ENCODE results near the gene ALG13. TPM values are rescaled to one million over a fixed set of nuclear protein-coding genes. Genes with fewer than 3 reads are reported as not detected.
"Not testable (repeated sequence)": the region's sequence is repeated elsewhere in the genome, so short reads cannot be mapped to it uniquely, and the experiment has no call there.

Gene ALG13
- 29.8 and 44.9 TPM in 2 replicates for total RNA-seq

DNA sequence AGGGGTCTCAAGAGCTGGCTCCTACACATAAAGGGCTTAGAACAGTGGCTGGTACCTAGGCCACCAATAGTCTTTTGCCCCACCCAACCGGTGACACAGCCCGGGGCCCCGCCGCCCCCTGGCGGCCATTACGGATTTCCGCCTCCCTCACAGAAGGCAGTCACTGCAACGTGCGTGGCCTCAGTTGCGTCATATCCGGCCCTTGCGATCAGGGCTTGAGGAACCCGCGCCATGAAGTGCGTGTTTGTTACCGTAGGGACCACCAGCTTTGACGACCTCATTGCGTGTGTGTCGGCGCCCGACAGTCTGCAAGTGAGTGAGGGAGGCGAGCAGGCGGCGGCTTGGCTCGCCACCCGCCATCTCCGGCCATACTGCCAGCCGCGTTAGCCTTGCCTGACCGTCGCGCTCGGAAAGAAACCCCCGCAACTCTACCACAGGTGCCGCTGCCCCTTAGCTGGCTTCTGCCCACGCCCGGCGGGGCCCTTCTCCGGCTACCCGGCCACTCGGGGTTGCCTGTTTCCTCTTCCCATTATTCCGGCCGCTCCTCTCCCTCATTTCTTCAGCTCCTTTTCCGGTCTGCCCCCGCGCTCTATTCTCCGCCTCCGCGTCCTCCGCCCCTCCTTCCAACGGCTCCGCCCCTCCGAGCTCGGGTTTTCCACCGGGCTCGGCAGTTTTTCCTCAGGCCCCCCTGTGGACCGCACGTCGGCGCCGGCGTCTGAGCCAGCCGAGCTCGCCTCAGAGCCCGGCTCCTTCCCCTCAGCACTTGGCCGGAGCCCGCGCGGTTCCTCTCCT, at the start of gene ALG13:
ALG13 (plus strand) TSS at position 183 of the 792 bp plus-strand sequence; CDS start at position 232, 49 bp downstream.
- DNase-seq (ENCODE audit: low read depth in 2 of 2): peak; percentile 84 to 86

GRCh38 chrX:111634823-111635729, 45.9 kb upstream of the ALG13 start:
- peak in 1 of 2 donors; percentile 6 for DNase-seq (ENCODE audit: low read depth in 2 of 2)

GRCh38 chrX:111641969-111642368, 39.0 kb upstream of the ALG13 start:
- DNase-seq (ENCODE audit: low read depth in 2 of 2): no peak

GRCh38 chrX:111645165-111645564, 35.8 kb upstream of the ALG13 start:
- not testable (repeated sequence) for DNase-seq (ENCODE audit: low read depth in 2 of 2)

DNA sequence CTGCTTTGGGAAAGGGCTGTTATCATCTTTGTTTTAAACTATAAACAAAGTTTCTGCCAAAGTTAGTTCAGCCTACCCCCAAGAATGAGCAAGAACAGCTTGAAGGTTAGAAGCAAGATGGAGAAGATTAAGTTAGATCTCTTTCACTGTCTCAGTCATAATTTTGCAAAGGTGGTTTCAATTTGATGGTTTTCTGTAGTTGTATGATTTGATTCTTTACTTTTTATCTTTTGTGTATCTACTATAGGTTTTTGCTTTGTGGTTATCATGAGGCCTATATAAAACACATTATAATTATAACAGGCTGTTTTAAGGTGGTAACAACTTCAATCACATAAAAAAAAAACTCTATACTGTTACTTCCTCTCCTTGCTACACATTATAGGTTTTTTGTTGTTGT, 35.4 kb upstream of the ALG13 start:
- DNase-seq (ENCODE audit: low read depth in 2 of 2): no peak

DNA sequence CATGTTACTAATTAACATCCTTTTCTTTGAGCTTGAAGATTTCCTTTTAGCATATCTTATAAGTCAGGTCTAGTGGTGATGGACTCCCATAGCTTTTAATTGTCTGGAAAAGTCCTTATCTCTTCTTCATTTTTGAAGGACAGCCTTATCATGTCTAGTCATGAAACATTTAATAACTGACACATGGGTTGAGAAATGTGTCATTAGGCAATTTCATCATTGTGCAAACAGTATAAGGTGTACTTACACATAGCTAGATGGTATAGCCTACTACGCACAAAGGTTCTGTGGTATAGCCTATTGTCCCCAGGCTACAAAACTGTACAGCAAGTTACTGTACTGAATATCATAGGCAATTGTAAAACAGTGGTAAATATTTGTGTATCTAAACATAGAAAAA, 34.5 kb upstream of the ALG13 start:
- DNase-seq (ENCODE audit: low read depth in 2 of 2): no peak

DNA sequence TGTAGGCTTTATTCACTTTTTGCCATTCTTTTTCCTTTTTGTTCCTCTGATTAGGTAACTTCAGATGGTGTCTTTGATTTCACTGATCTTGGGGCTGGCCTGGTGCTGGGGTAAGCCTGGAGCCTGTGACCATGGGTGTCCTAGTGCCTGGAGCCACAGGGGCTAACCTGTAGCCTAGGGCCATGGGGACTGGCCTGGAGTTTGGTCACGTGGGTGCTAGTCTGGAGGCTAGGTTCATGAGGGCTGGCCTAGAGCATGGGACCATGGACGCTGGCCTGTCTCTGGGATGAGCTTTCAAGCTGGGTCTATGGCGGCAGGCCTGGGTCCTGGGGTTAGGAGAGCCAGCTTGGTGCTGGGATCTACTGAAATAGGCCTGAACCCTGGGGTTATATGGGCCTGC, 32.2 kb upstream of the ALG13 start:
- no peak for DNase-seq (ENCODE audit: low read depth in 2 of 2)

DNA sequence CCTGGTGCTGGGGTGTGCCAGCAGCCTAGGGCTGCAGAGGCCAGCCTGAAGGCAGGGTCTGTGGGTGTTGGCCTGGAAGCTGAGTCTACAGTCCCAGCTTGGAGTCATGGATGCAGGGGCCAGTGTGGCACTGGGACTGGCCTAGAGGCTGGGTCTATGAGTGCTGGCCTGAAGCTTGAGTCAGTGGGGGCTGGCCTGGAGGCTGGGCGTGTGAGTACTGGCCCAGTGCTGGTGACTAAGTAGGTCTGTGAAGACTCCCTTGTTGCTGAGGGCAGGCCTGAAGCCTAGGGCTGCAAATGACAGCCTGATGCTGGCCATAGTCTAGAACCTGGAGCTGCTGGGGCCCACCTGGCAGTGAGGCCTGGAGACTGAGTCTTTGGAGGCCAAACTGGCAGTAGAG, 31.3 kb upstream of the ALG13 start:
- DNase-seq (ENCODE audit: low read depth in 2 of 2): no peak

DNA sequence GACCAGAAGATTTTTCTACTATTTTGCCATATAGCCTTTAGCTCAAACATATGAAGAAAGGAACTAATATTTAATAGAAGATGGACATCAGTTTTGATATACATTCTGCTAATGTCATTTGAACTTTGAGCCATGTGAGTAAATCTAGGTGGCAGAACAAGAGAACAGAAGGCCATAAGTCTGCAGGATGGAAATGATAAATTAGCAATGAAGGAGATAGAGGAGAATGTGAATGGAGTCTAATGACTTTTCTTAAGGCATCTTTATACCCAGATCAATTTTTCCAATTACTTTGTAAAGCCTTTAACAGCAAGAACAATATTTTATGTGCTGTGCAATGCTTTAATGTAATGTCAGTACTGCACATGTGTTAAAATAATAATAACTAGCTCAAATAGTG, 30.1 kb upstream of the ALG13 start:
- DNase-seq (ENCODE audit: low read depth in 2 of 2): no peak

DNA sequence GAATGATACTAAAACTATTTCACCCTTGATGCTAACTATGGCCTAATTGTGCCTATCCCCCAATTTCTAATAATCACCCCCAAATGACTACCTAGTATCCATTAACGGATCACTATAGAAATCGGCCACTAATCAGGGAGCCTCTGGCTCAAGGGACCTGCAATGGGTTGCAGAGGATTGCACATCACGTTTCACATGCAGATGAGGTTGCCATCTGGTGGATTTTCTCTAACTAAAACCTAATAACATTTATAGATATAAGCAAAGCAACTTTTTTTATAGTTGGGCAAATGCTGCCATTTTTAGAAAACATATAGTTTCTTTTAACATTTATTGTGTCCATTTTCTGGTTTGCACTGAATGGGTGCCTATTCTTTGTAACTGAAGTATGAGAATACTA, 28.3 kb upstream of the ALG13 start:
- DNase-seq (ENCODE audit: low read depth in 2 of 2): no peak

DNA sequence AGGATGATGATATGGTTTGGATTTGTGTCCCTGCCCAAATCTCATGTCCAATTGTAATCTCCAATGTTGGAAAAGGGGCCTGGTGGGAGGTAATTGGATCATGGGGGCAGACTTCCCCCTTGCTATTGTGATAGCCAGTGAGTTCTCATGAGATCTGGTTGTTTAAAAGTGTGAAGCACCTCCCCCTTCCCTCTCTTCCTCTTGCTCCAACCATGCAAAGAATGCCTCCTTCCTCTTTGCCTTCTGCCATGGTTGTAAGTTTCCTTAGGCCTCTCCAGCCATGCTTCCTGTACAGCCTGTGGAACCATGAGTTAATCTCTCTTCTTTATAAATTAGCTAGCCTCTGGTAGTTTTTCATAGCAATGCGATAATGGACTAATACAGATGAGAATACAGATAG, 19.7 kb upstream of the ALG13 start:
- no peak for DNase-seq (ENCODE audit: low read depth in 2 of 2)

- no peak for DNase-seq (ENCODE audit: low read depth in 2 of 2)
Observed at GRCh38 chrX:111662292-111662691, 18.7 kb upstream of the ALG13 start.

GRCh38 chrX:111671668-111672067, 9.3 kb upstream of the ALG13 start:
- peak in 1 of 2 donors; percentile 2 for DNase-seq (ENCODE audit: low read depth in 2 of 2)

- no peak for DNase-seq (ENCODE audit: low read depth in 2 of 2)
Observed at GRCh38 chrX:111687305-111687704, 6.3 kb downstream of the ALG13 start.

- no peak for DNase-seq (ENCODE audit: low read depth in 2 of 2)
Observed at GRCh38 chrX:111695297-111695880, 14.4 kb downstream of the ALG13 start.

- peak in 1 of 2 donors; percentile 0 for DNase-seq (ENCODE audit: low read depth in 2 of 2)
Observed at GRCh38 chrX:111719426-111720210, 38.6 kb downstream of the ALG13 start.

GRCh38 chrX:111728096-111728495, 47.1 kb downstream of the ALG13 start:
- DNase-seq (ENCODE audit: low read depth in 2 of 2): no peak

DNA sequence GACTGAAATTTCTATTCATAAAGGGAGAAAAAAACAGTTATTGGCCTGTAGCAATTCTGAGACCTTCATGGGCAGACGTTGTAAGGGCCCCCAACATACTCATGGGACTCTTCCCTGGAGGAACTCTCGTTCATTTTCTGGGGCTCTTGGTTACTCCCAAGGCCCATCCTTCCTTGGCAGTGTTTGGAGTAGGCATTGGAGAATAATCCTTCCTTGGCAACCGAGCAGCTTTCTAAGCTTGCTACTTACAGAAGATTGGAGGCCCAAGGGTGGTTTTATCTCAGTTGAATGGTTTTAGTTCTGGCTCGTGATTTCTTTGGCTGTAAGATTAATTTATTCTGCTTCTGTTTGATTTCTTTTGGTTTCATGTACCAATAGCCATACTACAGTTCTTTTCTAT, 50.4 kb downstream of the ALG13 start:
- no peak for DNase-seq (ENCODE audit: low read depth in 2 of 2)

- DNase-seq (ENCODE audit: low read depth in 2 of 2): no peak
Observed at GRCh38 chrX:111736571-111736970, 55.6 kb downstream of the ALG13 start.

DNA sequence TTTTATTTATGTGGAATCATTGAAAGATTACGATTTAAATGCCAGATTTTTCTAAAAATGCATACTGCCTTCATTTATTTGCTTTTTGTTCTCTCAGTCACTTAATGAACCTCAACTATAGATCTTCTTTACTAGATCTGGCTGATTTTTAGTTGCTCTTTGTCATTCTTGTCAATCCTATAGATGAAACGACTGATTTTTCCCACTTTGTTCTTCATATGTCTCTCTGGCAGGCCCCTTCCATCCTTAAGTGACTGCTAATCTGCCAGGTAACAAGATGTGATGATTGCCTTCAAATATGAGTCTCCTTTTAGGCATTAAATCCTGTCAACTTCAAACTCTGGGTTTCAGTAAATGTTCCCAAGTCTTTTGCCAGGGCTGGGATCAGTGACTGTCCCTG, 61.0 kb downstream of the ALG13 start:
- DNase-seq (ENCODE audit: low read depth in 2 of 2): no peak

GRCh38 chrX:111743316-111743715, 62.3 kb downstream of the ALG13 start:
- DNase-seq (ENCODE audit: low read depth in 2 of 2): no peak
